GM18861 (cell line): Measurements from ENCODE around the gene VNN1.
A peak's percentile ranks its signal among the peaks of the same experiment; 100 is the strongest.
"Not testable (repeated sequence)": the region's sequence is repeated elsewhere in the genome, so short reads cannot be mapped to it uniquely, and the experiment has no call there.

Source experiments
- ATAC-seq: cut with Tn5 transposase; IDR thresholded peaks from one replicate; pipeline ENCODE4 v1.9.1; 2021; ENCODE audit not compliant: unreplicated experiment

Gene VNN1

GRCh38 chr6:132673376-132674094 lies 40.3 kb downstream of the VNN1 start:
- ATAC-seq, result no peak

- no peak for ATAC-seq
Measured at GRCh38 chr6:132671295-132671694, 42.6 kb downstream of the VNN1 start.

- no peak for ATAC-seq
Measured at GRCh38 chr6:132669690-132670291, 44.1 kb downstream of the VNN1 start.

GRCh38 chr6:132666118-132666517 lies 47.7 kb downstream of the VNN1 start:
- no peak for ATAC-seq

- ATAC-seq, result no peak
Measured at GRCh38 chr6:132664309-132665034, 49.4 kb downstream of the VNN1 start.

GRCh38 chr6:132663661-132664060 lies 50.2 kb downstream of the VNN1 start:
- no peak for ATAC-seq

GRCh38 chr6:132661906-132662305 lies 51.9 kb downstream of the VNN1 start:
- ATAC-seq, result no peak

- ATAC-seq, result no peak
Measured at GRCh38 chr6:132659082-132659481, 54.8 kb downstream of the VNN1 start, which contains the start of gene TAAR1. Gene TAAR1 (minus strand): TSS chr6:132659182. CDS start chr6:132646003, 13,179 bp downstream.

GRCh38 chr6:132651062-132651461 lies 62.8 kb downstream of the VNN1 start:
- ATAC-seq, result no peak

GRCh38 chr6:132650429-132650828 lies 63.4 kb downstream of the VNN1 start:
- ATAC-seq, result no peak

- no peak for ATAC-seq
Measured at GRCh38 chr6:132648828-132649227, 65.0 kb downstream of the VNN1 start.

GRCh38 chr6:132648356-132648755 lies 65.5 kb downstream of the VNN1 start:
- ATAC-seq, result peak; percentile 77

- peak; percentile 72 for ATAC-seq
Measured at GRCh38 chr6:132643547-132643946, 70.3 kb downstream of the VNN1 start.

GRCh38 chr6:132637135-132637534 lies 76.7 kb downstream of the VNN1 start:
- not testable (repeated sequence) for ATAC-seq

GRCh38 chr6:132635906-132636305 lies 77.9 kb downstream of the VNN1 start:
- not testable (repeated sequence) for ATAC-seq

GRCh38 chr6:132635288-132635687 lies 78.6 kb downstream of the VNN1 start:
- ATAC-seq, result not testable (repeated sequence)

GRCh38 chr6:132634796-132635195 lies 79.1 kb downstream of the VNN1 start:
- ATAC-seq, result no peak

- ATAC-seq, result no peak
Measured at GRCh38 chr6:132633362-132633761, 80.5 kb downstream of the VNN1 start.
